Ishikawa (cell line): ENCODE measurements around the gene PSMD11.

Experiments used
- CEBPB ChIP-seq: IDR thresholded peaks from 2 replicates; pipeline ENCODE4 v1.6.1; 2012
- CREB1 ChIP-seq: IDR thresholded peaks from 2 replicates; pipeline ENCODE4 v1.6.1; 2012; ENCODE audit warnings: low read depth
- EGR1 ChIP-seq: IDR thresholded peaks from 2 replicates; pipeline ENCODE4 v1.6.1; 2012
- EP300 ChIP-seq: IDR thresholded peaks from 2 replicates; pipeline ENCODE4 v1.6.1; 2012; ENCODE audit warnings: borderline replicate concordance
- FOXM1 ChIP-seq: IDR thresholded peaks from 2 replicates; pipeline ENCODE4 v1.6.1; 2012; ENCODE audit warnings: low read depth, borderline replicate concordance
- NFIC ChIP-seq: IDR thresholded peaks from 2 replicates; pipeline ENCODE4 v1.6.1; 2012
- RAD21 ChIP-seq: IDR thresholded peaks from 2 replicates; pipeline ENCODE4 v1.6.1; 2012; ENCODE audit warnings: low read depth
- TAF1 ChIP-seq: IDR thresholded peaks from 2 replicates; pipeline ENCODE4 v1.6.1; 2012; ENCODE audit warnings: low read depth, mild to moderate bottlenecking
- TCF12 ChIP-seq: IDR thresholded peaks from 2 replicates; pipeline ENCODE4 v1.6.1; 2012; ENCODE audit warnings: low read depth
- TEAD4 ChIP-seq: IDR thresholded peaks from 2 replicates; pipeline ENCODE4 v1.6.1; 2012
- YY1 ChIP-seq: IDR thresholded peaks from 2 replicates; pipeline ENCODE4 v1.6.1; 2012; ENCODE audit warnings: low read depth
- ZBTB7A ChIP-seq: IDR thresholded peaks from 2 replicates; pipeline ENCODE4 v1.6.1; 2012; ENCODE audit warnings: low read depth
- TF ChIP-seq, protein P1 (sequence below): IDR thresholded peaks from 2 replicates; pipeline ENCODE4 v1.6.1; 2012; ENCODE audit warnings: low read depth, mild to moderate bottlenecking
- TF ChIP-seq, protein P2 (sequence below): IDR thresholded peaks from 2 replicates; pipeline ENCODE4 v1.6.1; 2012
- TF ChIP-seq, protein P3 (sequence below): IDR thresholded peaks from 2 replicates; pipeline ENCODE4 v1.6.1; 2012

The PSMD11 gene

DNA sequence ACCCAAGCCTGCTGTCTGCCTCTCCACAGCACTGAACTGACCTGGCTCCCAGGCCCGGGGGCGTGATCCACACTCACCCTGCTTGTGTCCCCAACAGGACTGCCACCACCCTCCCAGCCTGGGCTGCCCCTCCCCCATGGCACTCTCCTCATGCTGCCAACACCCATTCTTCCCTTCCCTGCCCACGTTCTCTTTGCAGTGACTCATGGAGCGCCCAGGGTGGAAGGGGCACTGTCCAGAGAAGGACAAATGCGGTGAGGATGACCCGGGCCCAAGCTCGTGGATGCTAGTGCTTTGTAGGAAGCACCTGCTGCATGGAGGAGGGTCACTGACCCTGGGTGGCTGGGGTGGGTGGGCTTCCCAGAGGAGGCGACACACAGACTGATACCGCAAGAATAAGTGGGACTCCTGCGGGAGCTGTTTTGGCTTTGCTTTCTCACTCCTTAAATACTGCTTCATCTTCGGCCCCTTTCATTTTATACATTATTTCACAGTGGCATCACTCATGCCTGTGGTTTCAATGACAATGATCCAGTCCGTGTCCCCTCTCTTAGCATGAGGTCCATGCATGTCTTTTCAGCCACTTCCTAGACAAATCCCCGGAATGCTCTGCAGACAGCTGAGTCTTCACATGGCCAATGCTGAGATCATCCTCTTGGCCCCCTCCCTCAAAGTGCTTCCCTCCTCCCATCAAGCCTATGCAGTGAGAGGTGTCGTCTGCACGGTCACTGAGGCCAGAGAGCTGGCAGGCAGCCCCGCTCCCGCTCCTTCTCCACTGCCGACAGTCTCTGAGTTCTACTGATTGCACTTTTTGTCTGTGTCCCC lies 60.1 kb downstream of the PSMD11 start:
- no peak for TF ChIP-seq YY1
- no peak for TF ChIP-seq EGR1
- no peak for TF ChIP-seq CREB1
- TF ChIP-seq ZBTB7A, result no peak
- TF ChIP-seq NFIC, result no peak

DNA sequence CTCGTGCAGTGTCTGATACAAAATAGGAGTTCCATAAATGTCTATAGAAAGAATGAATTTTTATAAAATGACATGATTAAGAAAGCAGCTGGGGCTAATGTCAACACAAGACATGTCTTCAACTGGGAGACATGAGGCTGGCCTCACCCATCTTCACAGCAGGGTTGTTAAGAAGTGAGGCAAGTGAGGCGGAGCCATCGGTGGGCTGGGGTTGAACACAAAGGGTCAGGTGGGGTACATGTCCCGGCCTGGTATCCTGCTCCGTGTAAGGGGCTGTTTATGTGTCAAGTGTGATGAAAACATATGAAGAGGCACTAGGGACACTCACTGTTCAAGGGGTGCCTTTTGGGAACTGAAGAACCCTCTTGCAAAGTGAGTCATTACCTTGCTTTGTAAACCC lies 64.6 kb downstream of the PSMD11 start:
- TF ChIP-seq FOXM1 (no peak), CEBPB (no peak), EGR1 (no peak), YY1 (no peak), TEAD4 (no peak), EP300 (no peak), ZBTB7A (no peak), TCF12 (no peak), TAF1 (no peak), CREB1 (no peak)
- TF ChIP-seq, protein P1, sequence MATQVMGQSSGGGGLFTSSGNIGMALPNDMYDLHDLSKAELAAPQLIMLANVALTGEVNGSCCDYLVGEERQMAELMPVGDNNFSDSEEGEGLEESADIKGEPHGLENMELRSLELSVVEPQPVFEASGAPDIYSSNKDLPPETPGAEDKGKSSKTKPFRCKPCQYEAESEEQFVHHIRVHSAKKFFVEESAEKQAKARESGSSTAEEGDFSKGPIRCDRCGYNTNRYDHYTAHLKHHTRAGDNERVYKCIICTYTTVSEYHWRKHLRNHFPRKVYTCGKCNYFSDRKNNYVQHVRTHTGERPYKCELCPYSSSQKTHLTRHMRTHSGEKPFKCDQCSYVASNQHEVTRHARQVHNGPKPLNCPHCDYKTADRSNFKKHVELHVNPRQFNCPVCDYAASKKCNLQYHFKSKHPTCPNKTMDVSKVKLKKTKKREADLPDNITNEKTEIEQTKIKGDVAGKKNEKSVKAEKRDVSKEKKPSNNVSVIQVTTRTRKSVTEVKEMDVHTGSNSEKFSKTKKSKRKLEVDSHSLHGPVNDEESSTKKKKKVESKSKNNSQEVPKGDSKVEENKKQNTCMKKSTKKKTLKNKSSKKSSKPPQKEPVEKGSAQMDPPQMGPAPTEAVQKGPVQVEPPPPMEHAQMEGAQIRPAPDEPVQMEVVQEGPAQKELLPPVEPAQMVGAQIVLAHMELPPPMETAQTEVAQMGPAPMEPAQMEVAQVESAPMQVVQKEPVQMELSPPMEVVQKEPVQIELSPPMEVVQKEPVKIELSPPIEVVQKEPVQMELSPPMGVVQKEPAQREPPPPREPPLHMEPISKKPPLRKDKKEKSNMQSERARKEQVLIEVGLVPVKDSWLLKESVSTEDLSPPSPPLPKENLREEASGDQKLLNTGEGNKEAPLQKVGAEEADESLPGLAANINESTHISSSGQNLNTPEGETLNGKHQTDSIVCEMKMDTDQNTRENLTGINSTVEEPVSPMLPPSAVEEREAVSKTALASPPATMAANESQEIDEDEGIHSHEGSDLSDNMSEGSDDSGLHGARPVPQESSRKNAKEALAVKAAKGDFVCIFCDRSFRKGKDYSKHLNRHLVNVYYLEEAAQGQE, result no peak

DNA sequence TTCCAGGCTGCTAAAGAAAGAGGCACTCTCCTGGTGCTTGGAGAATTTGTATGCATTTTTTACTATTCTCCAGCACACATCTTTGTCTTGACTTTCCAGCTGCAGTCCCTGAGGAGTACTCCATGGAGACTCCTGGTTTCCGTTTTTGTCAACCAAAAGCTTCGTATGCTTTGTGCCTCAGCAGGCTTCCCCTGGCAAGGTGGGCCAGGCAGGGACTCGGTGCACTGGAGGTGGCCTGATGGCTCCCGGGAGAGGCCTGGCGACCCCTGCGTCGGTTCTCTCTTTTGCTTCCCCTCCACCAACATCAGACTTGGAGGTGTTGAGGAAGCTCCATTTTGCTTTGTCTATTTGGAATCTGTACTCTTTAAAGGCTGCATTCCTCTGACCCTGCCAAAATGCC lies 66.2 kb downstream of the PSMD11 start:
- TF ChIP-seq, protein P2, sequence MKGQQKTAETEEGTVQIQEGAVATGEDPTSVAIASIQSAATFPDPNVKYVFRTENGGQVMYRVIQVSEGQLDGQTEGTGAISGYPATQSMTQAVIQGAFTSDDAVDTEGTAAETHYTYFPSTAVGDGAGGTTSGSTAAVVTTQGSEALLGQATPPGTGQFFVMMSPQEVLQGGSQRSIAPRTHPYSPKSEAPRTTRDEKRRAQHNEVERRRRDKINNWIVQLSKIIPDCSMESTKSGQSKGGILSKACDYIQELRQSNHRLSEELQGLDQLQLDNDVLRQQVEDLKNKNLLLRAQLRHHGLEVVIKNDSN, result no peak
- TF ChIP-seq EP300, result no peak
- TF ChIP-seq TEAD4, result no peak
- no peak for TF ChIP-seq ZBTB7A
- no peak for TF ChIP-seq RAD21

DNA sequence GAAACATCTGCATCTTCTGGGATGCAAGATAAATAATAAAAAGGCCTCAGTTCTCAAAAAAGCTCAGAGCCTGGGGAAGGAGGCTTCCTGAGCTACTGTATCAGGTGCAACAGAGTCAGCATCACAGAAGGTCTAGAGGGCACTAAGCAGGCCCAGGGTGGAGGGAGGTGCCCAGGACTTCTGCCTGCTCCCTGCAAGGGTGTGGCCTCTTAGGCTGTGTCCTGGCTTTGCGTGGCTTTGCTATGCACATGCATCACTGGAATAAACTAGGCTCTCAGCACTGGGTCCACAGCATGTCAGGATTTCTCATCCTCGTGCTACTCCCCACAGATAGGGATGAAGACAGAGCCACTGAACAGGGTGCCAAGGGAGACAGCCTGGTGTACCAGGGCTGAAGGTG lies 68.0 kb downstream of the PSMD11 start:
- TF ChIP-seq, protein P3, sequence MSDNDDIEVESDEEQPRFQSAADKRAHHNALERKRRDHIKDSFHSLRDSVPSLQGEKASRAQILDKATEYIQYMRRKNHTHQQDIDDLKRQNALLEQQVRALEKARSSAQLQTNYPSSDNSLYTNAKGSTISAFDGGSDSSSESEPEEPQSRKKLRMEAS, result no peak
- no peak for TF ChIP-seq EGR1
- TF ChIP-seq TAF1, result no peak
- TF ChIP-seq RAD21, result no peak
- TF ChIP-seq ZBTB7A, result no peak
- TF ChIP-seq FOXM1, result no peak
- no peak for TF ChIP-seq CEBPB
- TF ChIP-seq, protein P2, result no peak
- TF ChIP-seq EP300, result no peak
- no peak for TF ChIP-seq NFIC

DNA sequence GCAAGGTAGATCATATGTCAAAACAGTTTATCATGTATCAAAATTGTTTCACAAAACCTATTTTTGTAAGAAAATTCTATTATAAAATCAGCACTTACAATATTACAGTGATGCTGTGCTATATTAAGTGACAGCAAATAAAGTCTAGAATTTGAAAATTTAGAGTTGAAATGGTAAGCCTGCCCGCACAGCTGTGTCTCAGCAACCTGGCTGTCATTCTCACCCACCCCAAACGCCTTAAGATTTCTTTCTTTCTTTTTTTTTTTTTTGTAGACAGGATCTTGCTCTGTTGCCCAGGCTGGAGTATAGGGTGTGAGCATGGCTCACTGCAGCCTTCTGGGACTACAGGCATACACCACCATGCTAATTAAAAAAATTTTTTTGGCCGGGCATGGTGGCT lies 69.3 kb downstream of the PSMD11 start:
- TF ChIP-seq TAF1, result no peak
- no peak for TF ChIP-seq FOXM1
- no peak for TF ChIP-seq NFIC
- TF ChIP-seq, protein P2, result no peak
- no peak for TF ChIP-seq CREB1
- TF ChIP-seq TEAD4, result no peak
- no peak for TF ChIP-seq RAD21
- no peak for TF ChIP-seq TCF12
- no peak for TF ChIP-seq CEBPB
- no peak for TF ChIP-seq EP300
- TF ChIP-seq, protein P1, result no peak
- TF ChIP-seq, protein P3, result no peak
- no peak for TF ChIP-seq EGR1
- TF ChIP-seq YY1, result no peak
- no peak for TF ChIP-seq ZBTB7A

DNA sequence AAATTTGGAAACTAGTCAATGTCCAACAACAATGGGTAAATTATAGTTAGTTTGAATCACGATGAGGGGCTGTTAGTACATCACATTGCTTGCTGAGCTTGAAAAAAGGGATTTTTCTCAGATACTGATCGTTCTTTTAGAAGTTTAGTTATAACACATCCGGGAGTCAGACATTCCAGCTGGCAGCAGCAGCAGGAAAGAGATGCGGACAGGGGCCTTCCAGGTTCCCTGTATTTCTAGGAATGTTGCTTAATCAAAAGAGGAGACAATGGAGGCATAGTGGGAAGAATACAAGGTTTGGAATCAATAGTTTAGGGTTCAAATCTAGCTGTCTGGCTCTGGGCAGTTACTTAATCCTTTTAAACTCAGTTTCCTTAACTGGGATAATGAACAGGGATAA lies 70.3 kb downstream of the PSMD11 start:
- TF ChIP-seq, protein P1, result no peak
- TF ChIP-seq RAD21, result no peak
- TF ChIP-seq, protein P3, result no peak
- TF ChIP-seq EGR1, result no peak
- TF ChIP-seq NFIC, result no peak
- no peak for TF ChIP-seq CEBPB
- TF ChIP-seq CREB1, result no peak
- TF ChIP-seq, protein P2, result no peak
- TF ChIP-seq YY1, result no peak
- TF ChIP-seq TAF1, result no peak
- TF ChIP-seq ZBTB7A, result no peak
